GM23338 (cell line): ENCODE data around the gene SPEM3. TPM values are rescaled to one million over a fixed set of nuclear protein-coding genes. Genes with fewer than 3 reads are reported as not detected.
A peak's percentile ranks its signal among the peaks of the same experiment; 100 is the strongest.

Experiments used
- ATAC-seq: fragments of 200-7000 bp; cut with Tn5 transposase; 3 replicates; pipeline ENCODE4 v1.9.1; 2020
- DNase-seq: peaks from one replicate; pipeline ENCODE4 v3.0.0-alpha.2; 2015; ENCODE audit warnings: low spot score
- H2AFZ ChIP-seq: fragments of 200-600 bp; sonication (generic); 2 replicates; pipeline ENCODE4 v1.8.0; 2016; ENCODE audit warnings: antibody characterized with exemption, mild to moderate bottlenecking, moderate library complexity
- H3F3A ChIP-seq: fragments of 200-600 bp; sonication (generic); replicated peaks from 2 replicates; pipeline ENCODE4 v1.8.0; 2017; ENCODE audit warnings: antibody characterized with exemption, mixed run types, low read depth
- H3K27ac ChIP-seq: fragments of 200-600 bp; sonication (generic); 2 replicates; pipeline ENCODE4 v1.6.1; 2016; ENCODE audit warnings: low read depth
- H3K27me3 ChIP-seq: fragments of 200-600 bp; sonication (generic); 2 replicates; pipeline ENCODE4 v1.8.0; 2016; ENCODE audit warnings: mild to moderate bottlenecking, mixed run types, moderate library complexity; ENCODE audit not compliant: insufficient read depth
- H3K36me3 ChIP-seq: fragments of 200-600 bp; sonication (generic); 2 replicates; pipeline ENCODE4 v1.8.0; 2016; ENCODE audit warnings: mild to moderate bottlenecking; ENCODE audit not compliant: insufficient read depth
- H3K4me1 ChIP-seq: fragments of 200-600 bp; sonication (generic); 2 replicates; pipeline ENCODE4 v1.8.0; 2016; ENCODE audit warnings: mild to moderate bottlenecking, moderate library complexity; ENCODE audit not compliant: insufficient read depth
- H3K4me2 ChIP-seq: fragments of 200-600 bp; sonication (generic); 2 replicates; pipeline ENCODE4 v1.7.1; 2017; ENCODE audit warnings: mixed run types
- H3K4me3 ChIP-seq: fragments of 200-600 bp; sonication (generic); 2 replicates; pipeline ENCODE4 v1.6.1; 2016; ENCODE audit warnings: mixed run types
- H3K79me2 ChIP-seq: fragments of 200-600 bp; sonication (generic); replicated peaks from 2 replicates; pipeline ENCODE4 v1.8.0; 2017; ENCODE audit warnings: mild to moderate bottlenecking; ENCODE audit not compliant: insufficient read depth
- H3K9me2 ChIP-seq: fragments of 200-600 bp; sonication (generic); 2 replicates; pipeline ENCODE4 v1.8.0; 2017; ENCODE audit not compliant: insufficient read depth
- H4K20me1 ChIP-seq: fragments of 200-600 bp; sonication (generic); replicated peaks from 2 replicates; pipeline ENCODE4 v1.8.0; 2017; ENCODE audit warnings: mild to moderate bottlenecking; ENCODE audit not compliant: insufficient read depth
- H3K27ac Mint-ChIP-seq: 2 replicates; pipeline ENCODE4 v1.8.0; 2020; ENCODE audit warnings: inconsistent platforms, mild to moderate bottlenecking, moderate library complexity, mixed read lengths
- H3K27me3 Mint-ChIP-seq: 3 replicates; pipeline ENCODE4 v1.8.0; 2022; ENCODE audit warnings: low read depth, mild to moderate bottlenecking, moderate library complexity, mixed read lengths, inconsistent platforms; ENCODE audit not compliant: insufficient read depth, poor library complexity
- H3K36me3 Mint-ChIP-seq: 3 replicates; pipeline ENCODE4 v1.8.0; 2021; ENCODE audit warnings: low read depth, mild to moderate bottlenecking, inconsistent platforms, moderate library complexity, mixed read lengths
- H3K4me1 Mint-ChIP-seq: 3 replicates; pipeline ENCODE4 v1.8.0; 2020; ENCODE audit warnings: mild to moderate bottlenecking, inconsistent platforms, mixed read lengths
- H3K4me3 Mint-ChIP-seq: 3 replicates; pipeline ENCODE4 v1.8.0; 2021; ENCODE audit warnings: moderate library complexity, mild to moderate bottlenecking, inconsistent platforms, mixed read lengths
- H3K9me3 Mint-ChIP-seq: 3 replicates; pipeline ENCODE4 v1.8.0; 2020; ENCODE audit warnings: moderate library complexity, mild to moderate bottlenecking, inconsistent platforms, mixed read lengths
- POLR2AphosphoS5 ChIP-seq: IDR thresholded peaks from 2 replicates; pipeline ENCODE4 v1.6.1; 2016; ENCODE audit warnings: antibody characterized with exemption, low read depth
- polyA plus RNA-seq: library from polyadenylated mRNA; unstranded; fragments of >200 nt; fragmentation: Nextera tagmentation; extraction: Ambion mirVana; gene quantifications from 2 replicates; pipeline ENCODE4 v1.2.1, GENCODE V29; 2016
- total RNA-seq: library from RNA; depleted of rRNA; stranded (reverse); fragments of >200 nt; shearing (Covaris generic); gene quantifications from 2 replicates; pipeline ENCODE4 v1.2.3, GENCODE V29; 2014
- TF ChIP-seq, protein P1 (sequence below), 2 experiments: fragments of 200-600 bp in 1 of 2; sonication (generic) in 1 of 2; conservative IDR thresholded peaks; 2 replicates each; pipeline versions ENCODE4 v1.5.1 to v1.6.1; 2016 to 2017; ENCODE audit warnings: antibody characterized with exemption in 2 of 2, low read depth in 2 of 2, mild to moderate bottlenecking in 2 of 2, moderate library complexity in 1 of 2
- TF ChIP-seq, protein P2 (sequence below): IDR thresholded peaks from one replicate; pipeline ENCODE4 v1.6.1; 2018; ENCODE audit warnings: antibody characterized with exemption; ENCODE audit not compliant: unreplicated experiment

The SPEM3 gene
- total and polyA plus RNA-seq, 2 experiments from 2014 or later: not detected

DNA sequence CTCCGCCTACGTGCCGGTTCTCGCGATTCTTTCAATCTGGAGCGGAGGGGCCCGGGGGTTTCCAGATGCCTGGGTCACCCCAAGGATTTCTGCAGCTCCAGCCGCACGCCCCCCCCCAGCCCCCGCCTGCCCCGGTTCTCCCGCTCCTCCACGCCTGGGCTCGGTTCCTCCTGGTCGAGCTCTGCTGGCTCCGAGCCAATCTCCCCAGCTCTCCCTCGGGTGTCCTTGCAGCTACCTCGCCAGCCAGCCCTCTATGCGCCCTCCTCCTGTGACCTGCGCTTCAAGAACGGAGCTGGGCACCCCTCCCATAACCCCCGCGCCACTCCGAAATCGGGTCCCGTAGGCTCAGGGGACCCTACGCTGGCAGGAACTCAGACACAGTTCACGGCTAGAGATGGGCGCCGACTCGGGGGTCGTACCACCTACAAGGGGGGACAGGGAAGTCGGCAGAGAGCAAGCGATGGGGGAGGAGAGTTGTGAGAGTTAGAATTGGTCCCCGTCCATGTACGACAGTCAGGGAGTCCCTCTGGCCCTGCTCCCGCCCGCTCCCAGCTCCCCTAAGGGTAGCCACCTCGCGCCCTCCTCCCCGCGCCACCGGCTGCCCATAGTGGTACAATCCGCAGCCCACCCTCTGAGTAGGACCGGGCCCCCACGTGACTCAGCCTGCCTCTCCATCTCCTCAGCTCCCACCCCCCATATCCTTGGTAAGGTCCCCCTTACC, 11.6 kb downstream of the SPEM3 start:
- Histone ChIP-seq H3K27ac (peak overlapping the region; percentile 95), H3K4me3 (peak overlapping the region; percentile 98), H3K36me3 (no peaks in the 10 kb centered on the region), H3K79me2 (no peaks in the 10 kb centered on the region), H3K27me3 (peaks cover 48% of the 10 kb centered on the region), H3K4me2 (peak overlapping the region; percentile 76), H3F3A (peaks cover 51% of the 10 kb centered on the region), H4K20me1 (peaks cover 3% of the 10 kb centered on the region; the same call in 1 of the 2 replicates), H3K9me2 (no peaks in the 10 kb centered on the region), H3K4me1 (peaks cover 33% of the 10 kb centered on the region), H2AFZ (peak overlapping the region; percentile 72)
- no peaks in the 10 kb centered on the region for H3K9me3 Mint-ChIP-seq
- peak; percentile 79 for DNase-seq
- peak; percentile 3 for ATAC-seq
- peak overlapping the region; percentile 98 for H3K27ac Mint-ChIP-seq
- H3K4me3 Mint-ChIP-seq: peak overlapping the region; percentile 96
- H3K27me3 Mint-ChIP-seq: peaks cover 51% of the 10 kb centered on the region
- TF ChIP-seq, protein P1, sequence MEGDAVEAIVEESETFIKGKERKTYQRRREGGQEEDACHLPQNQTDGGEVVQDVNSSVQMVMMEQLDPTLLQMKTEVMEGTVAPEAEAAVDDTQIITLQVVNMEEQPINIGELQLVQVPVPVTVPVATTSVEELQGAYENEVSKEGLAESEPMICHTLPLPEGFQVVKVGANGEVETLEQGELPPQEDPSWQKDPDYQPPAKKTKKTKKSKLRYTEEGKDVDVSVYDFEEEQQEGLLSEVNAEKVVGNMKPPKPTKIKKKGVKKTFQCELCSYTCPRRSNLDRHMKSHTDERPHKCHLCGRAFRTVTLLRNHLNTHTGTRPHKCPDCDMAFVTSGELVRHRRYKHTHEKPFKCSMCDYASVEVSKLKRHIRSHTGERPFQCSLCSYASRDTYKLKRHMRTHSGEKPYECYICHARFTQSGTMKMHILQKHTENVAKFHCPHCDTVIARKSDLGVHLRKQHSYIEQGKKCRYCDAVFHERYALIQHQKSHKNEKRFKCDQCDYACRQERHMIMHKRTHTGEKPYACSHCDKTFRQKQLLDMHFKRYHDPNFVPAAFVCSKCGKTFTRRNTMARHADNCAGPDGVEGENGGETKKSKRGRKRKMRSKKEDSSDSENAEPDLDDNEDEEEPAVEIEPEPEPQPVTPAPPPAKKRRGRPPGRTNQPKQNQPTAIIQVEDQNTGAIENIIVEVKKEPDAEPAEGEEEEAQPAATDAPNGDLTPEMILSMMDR (conservative IDR thresholded peaks at IDR 0.05; ENCODE audit: low read depth in 2 of 2): no peak
- peak; percentile 80 for TF ChIP-seq POLR2AphosphoS5
- no peaks in the 10 kb centered on the region; the same call in 2 of the 3 replicates for H3K36me3 Mint-ChIP-seq
- H3K4me1 Mint-ChIP-seq: peaks cover 33% of the 10 kb centered on the region

DNA sequence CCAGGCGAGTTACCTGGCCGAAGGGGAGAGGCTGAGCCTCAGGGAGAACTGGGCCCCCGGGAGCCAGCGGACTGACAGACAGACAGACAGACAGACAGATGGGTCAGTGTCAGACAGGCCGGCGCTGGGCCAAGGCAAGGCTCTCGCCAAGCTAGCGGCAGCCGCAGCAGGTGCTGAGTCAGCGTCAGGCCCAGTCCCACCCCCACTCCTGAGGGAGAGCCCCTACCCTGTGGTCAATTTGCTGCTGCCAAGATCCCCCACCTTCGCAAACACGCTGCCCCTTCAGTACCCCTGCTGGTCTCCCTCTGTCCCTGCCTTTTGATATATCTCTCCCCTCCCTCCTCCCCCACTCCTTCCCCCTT, 12.2 kb downstream of the SPEM3 start:
- Mint-ChIP-seq H3K27me3 (peaks cover 51% of the 10 kb centered on the region), H3K4me1 (peaks cover 36% of the 10 kb centered on the region), H3K9me3 (no peaks in the 10 kb centered on the region), H3K27ac (peak overlapping the region; percentile 98), H3K4me3 (peak overlapping the region; percentile 96), H3K36me3 (no peaks in the 10 kb centered on the region; the same call in 2 of the 3 replicates)
- TF ChIP-seq, protein P2, sequence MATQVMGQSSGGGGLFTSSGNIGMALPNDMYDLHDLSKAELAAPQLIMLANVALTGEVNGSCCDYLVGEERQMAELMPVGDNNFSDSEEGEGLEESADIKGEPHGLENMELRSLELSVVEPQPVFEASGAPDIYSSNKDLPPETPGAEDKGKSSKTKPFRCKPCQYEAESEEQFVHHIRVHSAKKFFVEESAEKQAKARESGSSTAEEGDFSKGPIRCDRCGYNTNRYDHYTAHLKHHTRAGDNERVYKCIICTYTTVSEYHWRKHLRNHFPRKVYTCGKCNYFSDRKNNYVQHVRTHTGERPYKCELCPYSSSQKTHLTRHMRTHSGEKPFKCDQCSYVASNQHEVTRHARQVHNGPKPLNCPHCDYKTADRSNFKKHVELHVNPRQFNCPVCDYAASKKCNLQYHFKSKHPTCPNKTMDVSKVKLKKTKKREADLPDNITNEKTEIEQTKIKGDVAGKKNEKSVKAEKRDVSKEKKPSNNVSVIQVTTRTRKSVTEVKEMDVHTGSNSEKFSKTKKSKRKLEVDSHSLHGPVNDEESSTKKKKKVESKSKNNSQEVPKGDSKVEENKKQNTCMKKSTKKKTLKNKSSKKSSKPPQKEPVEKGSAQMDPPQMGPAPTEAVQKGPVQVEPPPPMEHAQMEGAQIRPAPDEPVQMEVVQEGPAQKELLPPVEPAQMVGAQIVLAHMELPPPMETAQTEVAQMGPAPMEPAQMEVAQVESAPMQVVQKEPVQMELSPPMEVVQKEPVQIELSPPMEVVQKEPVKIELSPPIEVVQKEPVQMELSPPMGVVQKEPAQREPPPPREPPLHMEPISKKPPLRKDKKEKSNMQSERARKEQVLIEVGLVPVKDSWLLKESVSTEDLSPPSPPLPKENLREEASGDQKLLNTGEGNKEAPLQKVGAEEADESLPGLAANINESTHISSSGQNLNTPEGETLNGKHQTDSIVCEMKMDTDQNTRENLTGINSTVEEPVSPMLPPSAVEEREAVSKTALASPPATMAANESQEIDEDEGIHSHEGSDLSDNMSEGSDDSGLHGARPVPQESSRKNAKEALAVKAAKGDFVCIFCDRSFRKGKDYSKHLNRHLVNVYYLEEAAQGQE: peak; percentile 14
- no peak for TF ChIP-seq POLR2AphosphoS5
- H3K36me3 ChIP-seq: no peaks in the 10 kb centered on the region
- H3K27me3 ChIP-seq: peaks cover 48% of the 10 kb centered on the region
- H3F3A ChIP-seq: peaks cover 52% of the 10 kb centered on the region
- H2AFZ ChIP-seq: peak overlapping the region; percentile 72
- H3K4me2 ChIP-seq: peak overlapping the region; percentile 76
- H3K27ac ChIP-seq: peak overlapping the region; percentile 95
- DNase-seq (peak; percentile 71), ATAC-seq (peak; percentile 3)
- no peaks in the 10 kb centered on the region for H3K9me2 ChIP-seq
- peaks cover 33% of the 10 kb centered on the region for H3K4me1 ChIP-seq
- no peaks in the 10 kb centered on the region for H3K79me2 ChIP-seq
- peak overlapping the region; percentile 98 for H3K4me3 ChIP-seq
- peaks cover 3% of the 10 kb centered on the region; the same call in 1 of the 2 replicates for H4K20me1 ChIP-seq
